ENCODE data around the gene IRX3. TPM values are rescaled to one million over a fixed set of nuclear protein-coding genes. Genes with fewer than 3 reads are reported as not detected.

The IRX3 gene
- total RNA-seq, 1 experiment from 2014 or later = 2.4 TPM

DNA sequence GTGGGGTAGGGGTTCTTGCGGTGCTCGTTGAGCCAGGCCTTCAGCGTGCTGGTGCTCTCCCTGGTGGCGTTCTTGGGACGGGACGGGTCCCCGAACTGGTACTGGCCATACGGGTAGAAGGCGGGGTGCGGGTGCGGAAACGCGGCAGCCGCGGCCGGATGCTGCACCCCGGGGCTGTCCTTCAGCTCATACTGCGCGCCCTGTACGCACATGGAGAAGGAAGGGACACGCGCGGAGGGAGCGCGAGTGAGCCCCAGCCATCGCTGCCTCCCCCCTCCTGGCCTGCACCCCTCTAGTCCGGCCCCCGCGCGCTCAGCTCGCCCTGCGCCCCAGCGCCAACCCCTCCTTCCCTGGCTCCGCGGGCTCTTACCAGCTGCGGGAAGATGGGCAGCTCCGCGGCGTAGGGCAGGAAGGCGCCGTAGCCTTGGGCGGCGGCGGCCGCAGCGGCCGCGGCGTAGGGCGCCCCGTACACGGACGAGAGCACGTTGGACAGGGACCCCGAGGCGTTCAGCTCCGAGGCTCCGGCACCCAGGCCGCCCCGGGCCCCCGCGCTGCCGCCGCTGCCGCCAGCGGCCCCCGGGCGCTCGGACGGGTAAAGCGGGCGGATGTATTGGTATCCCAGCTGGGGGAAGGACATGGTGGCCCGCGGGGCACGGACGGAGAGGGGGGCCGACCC lies 1.0 kb downstream of the IRX3 start:
- TF ChIP-seq, protein P1, sequence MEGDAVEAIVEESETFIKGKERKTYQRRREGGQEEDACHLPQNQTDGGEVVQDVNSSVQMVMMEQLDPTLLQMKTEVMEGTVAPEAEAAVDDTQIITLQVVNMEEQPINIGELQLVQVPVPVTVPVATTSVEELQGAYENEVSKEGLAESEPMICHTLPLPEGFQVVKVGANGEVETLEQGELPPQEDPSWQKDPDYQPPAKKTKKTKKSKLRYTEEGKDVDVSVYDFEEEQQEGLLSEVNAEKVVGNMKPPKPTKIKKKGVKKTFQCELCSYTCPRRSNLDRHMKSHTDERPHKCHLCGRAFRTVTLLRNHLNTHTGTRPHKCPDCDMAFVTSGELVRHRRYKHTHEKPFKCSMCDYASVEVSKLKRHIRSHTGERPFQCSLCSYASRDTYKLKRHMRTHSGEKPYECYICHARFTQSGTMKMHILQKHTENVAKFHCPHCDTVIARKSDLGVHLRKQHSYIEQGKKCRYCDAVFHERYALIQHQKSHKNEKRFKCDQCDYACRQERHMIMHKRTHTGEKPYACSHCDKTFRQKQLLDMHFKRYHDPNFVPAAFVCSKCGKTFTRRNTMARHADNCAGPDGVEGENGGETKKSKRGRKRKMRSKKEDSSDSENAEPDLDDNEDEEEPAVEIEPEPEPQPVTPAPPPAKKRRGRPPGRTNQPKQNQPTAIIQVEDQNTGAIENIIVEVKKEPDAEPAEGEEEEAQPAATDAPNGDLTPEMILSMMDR (conservative IDR thresholded peaks at IDR 0.05) = 0 out of 3 replicates have a peak, but pooled peaks have one; percentile 22
- Mint-ChIP-seq H3K9me3 (peaks cover 0 to under 1% of the 10 kb centered on the region in 2 experiments; a peak in 1 of 5 replicates), H3K4me3 (peak overlapping the region; percentile 60 to 79), H3K36me3 (ENCODE audit: insufficient read depth in 1 of 3, low read depth in 3 of 3) (no peaks in the 10 kb centered on the region; a peak in 1 of 7 replicates), H3K4me1 (peaks cover 34 to 48% of the 10 kb centered on the region in 2 experiments), H3K27ac (no peak overlapping the region), H3K27me3 (ENCODE audit: low read depth) (peaks cover 91% of the 10 kb centered on the region)
- H3K4ac ChIP-seq (ENCODE audit: low read depth, low read length) = no peak overlapping the region
- no peak overlapping the region for H3K56ac ChIP-seq (ENCODE audit: insufficient read length, low read depth, low read length)
- no peak overlapping the region for H3T11ph ChIP-seq (ENCODE audit: low read length)
- H2BK5ac ChIP-seq (ENCODE audit: insufficient read length, low read length) = no peak overlapping the region
- H2BK20ac ChIP-seq (ENCODE audit: low read depth, low read length, poor library complexity, severe bottlenecking) = no peak overlapping the region
- no peak overlapping the region for H3K14ac ChIP-seq (ENCODE audit: insufficient read depth, low read length)
- DNase-seq = peak; percentile 49
- H2AK5ac ChIP-seq (ENCODE audit: insufficient read length, low read length) = no peak overlapping the region
- no peak overlapping the region for H3K18ac ChIP-seq (ENCODE audit: insufficient read length, low read depth, low read length)
- H4K5ac ChIP-seq (ENCODE audit: insufficient read length, low read depth, low read length) = no peak overlapping the region
- H3K27me3 ChIP-seq (ENCODE audit: insufficient read depth, low read length) = peaks cover 72% of the 10 kb centered on the region
- no peaks in the 10 kb centered on the region for H3K79me1 ChIP-seq (ENCODE audit: insufficient read depth, low read depth, low read length, poor library complexity, severe bottlenecking)
- no peaks in the 10 kb centered on the region for H3K79me2 ChIP-seq (ENCODE audit: insufficient read depth, low read length)
- no peak overlapping the region for H3K23ac ChIP-seq (ENCODE audit: insufficient read length, low read depth, low read length)
- no peak overlapping the region for H2BK15ac ChIP-seq (ENCODE audit: low read depth, low read length)
- H3K9ac ChIP-seq (ENCODE audit: extremely low read depth, insufficient read length, low read length) = no peak overlapping the region
- peak overlapping the region; percentile 39 for H3K4me2 ChIP-seq (ENCODE audit: insufficient read depth, insufficient read length, low read length)
- no CpG with 5 or more reads among the region's 77 CpGs for WGBS (ENCODE audit: extremely low coverage, insufficient read length, low lambda C conversion rate)
- H3K23me2 ChIP-seq (ENCODE audit: insufficient read length, low read depth, low read length, poor library complexity, severe bottlenecking) = peaks cover 39% of the 10 kb centered on the region
- no peak overlapping the region for H3K27ac ChIP-seq (ENCODE audit: insufficient read length, low read depth, low read length)
- H2AFZ ChIP-seq (ENCODE audit: low read length) = no peak overlapping the region
- H4K8ac ChIP-seq (replicated peaks; ENCODE audit: insufficient read length, low read depth, low read length) = no peak overlapping the region
- no peak overlapping the region for H4K91ac ChIP-seq (ENCODE audit: insufficient read length, low read depth, low read length)
- H2BK120ac ChIP-seq (ENCODE audit: low read depth, low read length, poor library complexity, severe bottlenecking) = no peak overlapping the region
- no peaks in the 10 kb centered on the region for H3K9me3 ChIP-seq (ENCODE audit: control insufficient read depth, low read depth, low read length)
- H4K20me1 ChIP-seq (ENCODE audit: control insufficient read depth, insufficient read depth, insufficient read length) = no peaks in the 10 kb centered on the region
- H3K4me1 ChIP-seq (ENCODE audit: insufficient read depth, low read length) = no peaks in the 10 kb centered on the region
- H2BK12ac ChIP-seq (ENCODE audit: insufficient read length, low read depth, low read length) = no peak overlapping the region
